ENCODE data around the gene PFN3.
A peak's percentile ranks its signal among the peaks of the same experiment; 100 is the strongest.
"Not testable (repeated sequence)": the region's sequence is repeated elsewhere in the genome, so short reads cannot be mapped to it uniquely, and the experiment has no call there.

Gene PFN3

DNA sequence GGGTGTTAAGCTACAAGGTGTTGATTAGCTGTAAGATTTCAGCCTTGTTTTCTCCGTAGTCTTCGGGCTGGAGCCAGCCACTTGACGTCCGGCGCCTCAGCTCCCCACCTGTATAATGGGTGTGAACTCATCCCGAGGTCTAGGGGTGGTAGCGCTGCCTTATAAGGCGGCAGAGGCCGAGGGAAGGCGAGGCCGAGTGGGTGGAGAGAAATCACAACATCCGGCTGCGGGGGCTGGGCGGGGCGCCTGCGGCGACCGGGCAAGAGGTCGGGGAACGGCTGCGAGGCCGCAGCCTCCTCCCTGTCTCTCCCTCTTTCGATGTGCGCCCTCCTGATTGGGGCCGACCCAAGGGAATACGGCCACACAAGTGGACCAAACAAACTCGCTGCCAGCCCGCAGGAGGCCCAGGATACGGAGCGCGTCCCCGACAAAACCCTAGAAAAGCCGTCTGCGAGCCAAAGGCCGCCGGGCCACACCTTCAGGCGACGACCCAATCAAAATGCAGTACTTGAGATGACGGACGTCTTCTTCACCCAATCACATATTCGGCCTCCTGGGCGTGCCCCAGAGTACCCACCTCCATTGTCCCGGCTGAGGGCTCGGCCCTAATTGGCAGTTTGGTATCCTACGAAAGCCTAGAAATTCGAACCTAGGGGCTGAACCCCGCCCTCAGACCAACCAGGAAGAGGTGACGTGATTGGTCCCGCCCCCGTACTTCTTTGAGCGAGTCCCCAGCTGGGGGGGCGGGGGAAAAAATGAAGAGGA lies 25.5 kb upstream of the PFN3 start:
- DNase-seq (ENCODE audit: low spot score): peak; percentile 100

DNA sequence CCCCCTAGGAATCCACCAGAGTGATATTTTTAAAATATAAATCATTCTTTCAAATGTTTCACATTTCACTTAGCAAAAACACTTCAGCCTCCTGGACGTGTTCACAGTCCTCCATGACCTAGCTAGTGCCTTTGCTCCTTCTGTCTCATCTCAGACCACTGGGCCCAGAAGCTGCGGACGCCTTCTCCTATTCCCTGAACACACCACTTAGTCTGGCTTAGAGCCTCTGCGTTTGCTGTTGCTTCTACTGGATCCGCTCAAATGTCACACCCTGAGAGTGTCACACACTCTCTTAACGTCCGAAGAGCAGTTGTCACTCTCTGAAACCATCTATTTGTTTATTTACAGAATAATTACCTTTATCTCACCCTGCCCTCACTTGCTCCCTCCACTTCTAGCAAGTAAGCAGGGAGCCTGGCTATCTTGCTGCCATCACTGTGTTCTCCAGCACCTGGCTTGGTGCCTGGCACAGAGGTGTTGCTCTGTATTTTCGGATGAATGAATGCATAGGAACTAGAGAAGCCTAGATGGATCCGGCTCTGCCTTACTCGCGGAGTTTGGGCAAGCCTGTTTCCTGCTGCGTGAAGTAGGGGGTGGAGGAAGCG lies 24.8 kb upstream of the PFN3 start:
- no peak for DNase-seq (ENCODE audit: low spot score)

DNA sequence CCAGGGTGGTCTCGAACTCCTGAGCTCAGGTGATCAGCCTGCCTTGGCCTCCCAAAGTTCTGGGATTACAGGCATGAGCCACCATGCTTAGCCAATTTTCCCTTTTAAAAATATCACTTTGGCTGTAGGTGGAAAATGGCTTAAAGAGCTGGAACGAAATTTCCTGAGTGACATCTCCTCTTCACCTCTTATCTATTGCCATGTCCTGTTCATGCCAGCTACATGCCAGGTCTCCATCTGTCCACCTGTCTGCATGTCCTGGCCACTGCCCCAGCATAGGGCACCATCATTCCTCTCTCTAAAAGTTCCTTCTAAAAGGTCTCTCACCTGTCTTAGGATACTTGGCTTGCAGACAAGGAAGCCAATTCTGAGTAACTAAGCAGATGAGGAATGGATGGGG lies 23.2 kb upstream of the PFN3 start:
- DNase-seq (ENCODE audit: low spot score): no peak

DNA sequence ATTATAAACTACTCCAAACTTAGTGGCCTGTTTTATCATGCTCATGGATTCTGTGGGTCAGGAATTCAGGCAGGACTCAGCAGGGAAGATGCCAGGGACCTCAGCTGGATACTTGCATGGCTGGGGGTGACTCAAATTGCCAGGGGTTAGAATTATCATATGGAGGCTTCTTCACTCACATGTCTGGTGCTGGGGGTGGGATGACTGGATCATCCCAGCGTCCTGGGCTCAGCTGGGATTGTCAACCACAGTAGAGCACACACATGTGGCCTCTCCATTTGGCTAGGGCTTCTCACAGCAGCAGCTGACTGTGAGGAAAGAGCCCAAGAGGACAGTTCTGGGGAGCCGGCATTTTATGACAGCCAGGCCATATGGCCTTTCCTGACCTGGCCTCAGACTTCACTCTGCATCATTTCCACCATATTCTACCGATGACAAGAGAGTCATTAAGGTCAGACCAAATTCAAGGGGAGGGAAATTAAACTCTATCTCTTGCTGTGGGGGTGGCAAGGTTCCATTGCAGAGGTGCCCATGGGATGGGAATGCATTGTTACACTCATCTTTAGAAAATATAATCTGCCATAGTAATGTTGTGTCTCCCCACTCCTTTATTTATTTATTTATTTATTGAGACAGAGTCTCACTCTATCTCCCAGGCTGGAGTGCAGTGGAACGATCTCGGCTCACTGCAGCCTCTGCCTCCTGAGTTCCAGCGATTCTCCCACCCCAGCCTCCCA lies 20.8 kb upstream of the PFN3 start:
- DNase-seq (ENCODE audit: low spot score): no peak

DNA sequence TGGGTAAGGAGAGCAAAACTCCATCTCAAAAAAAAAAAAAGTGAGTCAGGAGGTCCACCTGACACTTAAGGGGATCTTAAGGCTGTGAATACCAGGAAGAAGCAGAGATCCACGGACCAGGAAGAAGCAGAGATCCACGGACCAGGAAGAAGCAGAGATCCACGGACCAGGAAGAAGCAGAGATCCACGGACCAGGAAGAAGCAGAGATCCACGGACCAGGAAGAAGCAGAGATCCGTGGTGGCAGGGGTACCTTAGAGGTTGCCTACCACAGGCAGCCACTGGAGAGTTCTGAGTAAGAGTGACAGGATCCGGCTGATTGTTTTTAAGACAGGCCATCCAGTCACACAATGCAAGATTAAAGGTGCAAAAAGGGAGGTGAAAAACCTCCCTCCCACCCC lies 20.0 kb upstream of the PFN3 start:
- not testable (repeated sequence) for DNase-seq (ENCODE audit: low spot score)

DNA sequence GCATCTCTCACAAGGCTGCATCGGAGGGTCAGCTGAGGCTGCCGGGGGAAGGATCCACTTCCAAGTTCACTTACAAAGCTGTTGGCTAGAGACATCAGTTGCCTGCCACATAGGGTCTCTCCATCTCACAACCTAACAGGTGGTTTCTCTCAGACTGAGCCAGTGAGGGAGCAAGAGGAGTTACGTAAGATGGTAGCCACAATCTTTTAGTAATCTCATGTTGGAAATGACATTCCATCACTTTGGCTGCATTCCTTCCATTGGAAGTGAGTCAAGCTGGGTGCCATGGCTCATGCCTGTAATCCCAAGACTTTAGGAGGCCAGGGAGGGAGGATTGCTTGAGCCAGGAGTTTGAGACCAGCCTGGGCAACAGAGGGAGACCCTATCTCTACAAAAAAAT lies 18.6 kb upstream of the PFN3 start:
- peak; percentile 8 for DNase-seq (ENCODE audit: low spot score)

DNA sequence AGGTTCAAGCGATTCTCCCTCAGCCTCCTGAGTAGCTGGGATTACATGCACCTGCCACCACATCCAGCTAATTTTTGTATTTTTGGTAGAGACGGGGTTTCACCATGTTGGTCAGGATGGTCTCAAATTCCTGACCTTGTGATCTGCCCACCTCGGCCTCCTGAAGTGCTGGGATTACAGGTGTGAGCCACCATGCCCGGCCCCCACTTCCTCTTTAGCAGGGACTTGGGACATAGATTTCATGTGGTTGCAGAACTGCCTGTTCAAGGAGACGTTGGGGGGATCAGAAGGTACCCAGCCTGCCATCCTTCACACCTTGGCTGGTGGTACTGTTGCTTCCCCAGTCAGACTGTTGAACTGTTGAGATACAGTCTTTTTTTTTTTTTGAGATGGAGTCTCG lies 16.6 kb upstream of the PFN3 start:
- DNase-seq (ENCODE audit: low spot score): not testable (repeated sequence)

DNA sequence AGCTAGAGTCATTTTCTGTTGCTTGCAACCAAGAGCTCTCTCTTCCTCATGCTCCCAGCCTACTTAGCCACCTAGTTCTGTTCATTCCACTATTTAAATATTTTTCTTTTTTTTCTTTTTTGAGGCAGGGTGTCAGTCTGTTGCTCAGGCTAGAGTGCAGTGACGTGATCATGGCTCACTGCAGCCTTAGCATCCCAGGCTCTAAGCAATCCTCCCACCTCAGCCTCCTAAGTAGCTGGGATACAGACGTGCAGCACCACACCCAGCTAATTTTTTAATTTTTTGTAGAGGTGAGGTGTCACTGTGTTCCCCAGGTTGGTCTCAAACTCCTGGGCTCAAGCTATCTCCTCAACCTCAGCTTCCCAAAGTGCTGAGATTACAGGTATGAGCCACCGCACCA lies 14.0 kb upstream of the PFN3 start:
- DNase-seq (ENCODE audit: low spot score): no peak

DNA sequence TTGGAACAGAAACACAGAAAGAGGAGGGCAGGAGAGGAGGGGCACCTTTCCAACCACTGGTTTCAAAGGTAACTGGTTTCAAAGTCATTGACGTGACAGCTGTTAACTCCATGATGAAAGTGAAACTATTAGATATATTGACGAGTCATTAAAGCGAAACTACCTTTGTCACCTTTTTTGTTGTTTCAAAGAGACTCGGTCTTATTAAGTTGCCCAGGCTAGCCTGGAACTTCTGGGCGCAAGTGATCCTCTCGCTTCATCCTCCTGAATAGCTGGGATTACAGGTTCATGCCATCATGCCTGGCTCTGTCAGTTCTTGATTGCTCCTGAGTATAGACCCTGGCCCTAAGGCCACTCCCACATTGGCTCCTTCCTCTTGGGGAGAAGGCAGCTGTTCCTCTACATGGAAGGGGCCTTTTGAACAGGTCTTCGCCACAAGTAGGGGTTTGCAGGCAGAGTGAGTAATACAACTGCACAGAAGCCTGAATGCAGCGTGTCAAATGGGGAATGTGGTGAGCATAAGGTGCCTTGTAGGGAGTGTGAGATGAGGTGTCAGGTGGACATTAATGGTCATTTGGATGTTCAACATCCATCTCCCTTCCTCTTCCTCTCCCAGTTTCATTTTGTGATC lies 12.3 kb upstream of the PFN3 start:
- no peak for DNase-seq (ENCODE audit: low spot score)

DNA sequence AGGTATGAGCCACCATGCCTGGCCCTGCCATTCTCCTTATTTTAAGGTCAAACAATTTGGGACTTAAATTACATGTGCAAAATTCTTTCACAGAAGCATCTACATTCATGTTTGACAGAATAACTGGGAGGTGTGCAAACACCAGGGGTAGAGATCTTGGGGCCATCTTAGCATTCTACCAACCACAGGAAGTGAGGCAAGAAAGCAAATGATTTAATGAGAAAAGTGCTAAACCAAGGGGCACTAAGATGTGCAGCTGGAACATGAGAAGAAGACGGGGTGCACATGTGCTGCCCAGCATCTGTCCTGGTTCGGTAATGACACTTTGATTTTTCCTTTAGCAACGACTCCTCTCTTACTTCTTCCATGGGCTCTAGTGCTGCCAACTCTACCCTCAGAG lies 10.1 kb upstream of the PFN3 start:
- no peak for DNase-seq (ENCODE audit: low spot score)

DNA sequence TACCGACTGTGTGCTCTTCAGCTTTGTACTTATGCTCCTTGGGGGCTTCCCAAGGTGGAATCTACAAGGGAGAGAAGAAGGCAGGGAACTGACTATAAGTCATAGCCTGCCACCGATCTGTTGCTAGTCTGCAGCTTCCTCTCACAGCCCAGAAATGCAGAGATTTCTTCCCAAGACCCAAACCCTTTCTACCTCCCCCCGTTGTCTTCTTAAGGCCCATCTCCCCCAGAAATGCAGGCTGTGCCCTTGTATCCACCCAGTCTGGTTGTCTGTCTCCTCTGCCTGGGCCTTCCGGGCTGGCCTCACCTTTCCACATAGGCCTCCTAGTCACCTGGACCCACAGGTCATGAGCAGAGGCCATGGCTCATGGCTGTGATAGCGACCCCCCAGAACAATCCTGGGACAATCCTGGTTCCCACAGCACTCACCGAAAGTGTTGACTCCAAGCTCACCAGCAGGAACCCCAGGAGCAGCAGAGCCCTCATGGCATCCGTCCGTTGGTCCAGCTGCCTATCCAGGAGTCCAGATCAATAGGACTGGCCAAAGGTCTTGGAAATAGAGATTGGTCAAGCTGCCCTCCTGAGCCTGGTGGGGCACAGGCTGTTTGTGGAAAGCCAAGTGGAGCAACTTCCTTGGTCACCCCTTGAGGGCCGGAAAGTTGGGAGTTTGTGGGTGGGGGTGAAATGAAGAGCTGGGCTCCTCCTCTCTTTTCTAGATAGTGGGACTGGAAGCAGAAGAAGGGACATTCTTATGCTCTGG lies 8.8 kb upstream of the PFN3 start, which contains the start of gene F12:
Gene F12 (minus strand): TSS at position 522 of the 759 bp plus-strand sequence. CDS start 37 bp downstream, at position 485.
- DNase-seq (ENCODE audit: low spot score): no peak

DNA sequence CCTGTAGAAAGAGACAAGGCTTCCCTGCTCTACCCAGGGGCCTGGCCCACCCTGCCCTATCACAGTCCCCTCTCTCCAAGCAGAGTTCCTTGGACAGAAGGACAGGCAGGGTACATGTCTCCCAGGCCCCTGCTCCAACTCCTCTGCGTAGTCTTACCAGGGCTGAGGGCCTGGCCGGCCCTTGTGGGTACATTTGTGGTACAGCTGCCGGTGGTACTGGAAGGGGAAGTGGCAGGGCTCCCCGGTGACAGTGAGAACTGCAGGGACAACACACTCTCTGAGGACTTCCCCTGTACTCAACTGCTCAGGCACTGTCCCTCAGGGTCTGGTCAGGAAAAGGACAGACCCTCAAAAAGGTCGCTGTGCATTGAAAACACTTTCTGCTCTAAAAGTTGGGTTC lies 5.3 kb upstream of the PFN3 start:
- no peak for DNase-seq (ENCODE audit: low spot score)

DNA sequence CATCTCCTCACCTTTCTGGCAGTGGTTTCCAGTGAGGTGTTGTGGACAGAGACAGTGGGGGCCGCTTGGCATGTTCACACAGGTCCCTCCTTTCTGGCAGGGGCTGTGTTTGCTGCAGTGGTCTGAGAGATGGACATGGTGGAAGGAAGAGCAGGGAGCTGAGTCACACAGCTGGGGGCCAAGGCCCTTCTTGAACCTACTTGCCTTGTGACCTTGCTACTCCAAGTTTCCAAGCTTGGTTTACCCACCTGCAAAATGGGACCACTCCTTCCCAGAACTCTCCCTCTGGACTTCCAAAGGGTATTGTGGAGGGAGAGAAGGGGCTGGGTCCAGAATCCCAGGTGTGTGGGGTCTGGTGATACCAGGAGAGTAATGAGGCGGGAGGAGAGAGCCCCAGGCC lies 4.9 kb upstream of the PFN3 start:
- no peak for DNase-seq (ENCODE audit: low spot score)

DNA sequence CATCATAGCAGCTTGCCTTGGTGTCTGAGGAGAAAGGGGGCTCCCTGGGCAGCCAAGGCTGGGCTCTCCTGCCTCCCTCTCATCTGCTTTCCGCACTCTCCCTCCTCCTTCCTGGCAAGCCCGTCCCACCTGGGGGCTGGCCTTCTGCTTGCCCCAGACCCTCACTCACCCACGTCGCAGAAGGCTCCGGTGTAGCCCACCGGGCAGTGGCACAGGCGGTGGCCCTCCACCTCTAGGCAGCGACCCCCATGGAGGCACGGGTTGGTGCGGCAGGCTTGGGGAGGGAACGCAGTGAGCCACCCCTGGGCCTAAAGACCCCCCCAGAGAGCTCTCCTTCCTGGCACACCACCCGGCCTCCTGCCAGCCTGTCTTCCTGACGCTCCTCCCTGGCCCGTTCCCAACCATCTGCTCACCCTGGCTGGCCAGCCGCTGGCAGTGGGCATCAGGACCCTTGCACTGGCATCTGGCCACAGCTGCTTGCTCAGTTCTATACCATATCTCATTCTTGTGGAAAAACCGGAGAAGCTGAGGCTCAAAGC lies 4.2 kb upstream of the PFN3 start:
- no peak for DNase-seq (ENCODE audit: low spot score)

DNA sequence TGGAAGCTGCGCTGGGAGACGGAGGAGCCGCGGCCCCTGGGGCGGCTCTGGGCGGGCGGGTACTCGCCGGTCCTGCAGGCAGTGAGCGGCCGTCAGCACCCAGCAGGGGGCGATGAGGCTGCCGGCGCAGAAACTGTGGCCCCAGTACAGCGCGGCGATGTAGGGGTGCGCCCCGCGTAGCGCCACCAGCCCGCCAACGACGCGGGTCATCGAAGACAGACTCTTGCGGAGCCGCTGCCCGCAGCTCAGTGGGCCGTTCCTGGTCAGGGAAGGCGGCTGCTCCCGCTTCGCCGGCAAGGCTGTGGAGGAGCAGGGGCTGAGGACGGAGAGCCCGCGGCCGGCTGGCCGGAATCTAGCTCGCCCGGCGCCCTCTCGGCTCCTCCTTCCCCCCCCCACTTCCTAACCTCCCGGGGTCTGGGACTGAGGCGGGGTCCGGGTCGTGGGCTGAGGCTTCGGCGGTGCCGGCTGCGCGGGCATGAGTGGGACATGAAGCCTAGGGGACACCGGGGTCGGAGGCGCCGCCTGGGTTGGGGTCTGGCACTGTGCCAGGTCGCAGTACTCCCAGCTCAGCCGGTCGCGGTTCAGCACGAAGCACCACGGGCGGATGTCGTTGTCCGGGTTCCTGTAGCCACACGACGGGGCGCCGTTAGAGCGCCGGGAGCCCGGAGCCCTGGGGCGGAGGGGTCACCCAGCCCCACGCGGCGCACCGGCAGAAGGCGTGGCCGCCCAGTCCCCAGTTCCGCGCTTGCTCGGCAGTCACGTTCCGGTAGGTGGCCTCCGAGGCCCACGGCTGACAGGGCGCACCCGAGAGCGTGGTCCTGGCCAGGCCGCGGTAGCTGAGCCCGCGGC lies 3.6 kb upstream of the PFN3 start:
- peak; percentile 79 for DNase-seq (ENCODE audit: low spot score)

DNA sequence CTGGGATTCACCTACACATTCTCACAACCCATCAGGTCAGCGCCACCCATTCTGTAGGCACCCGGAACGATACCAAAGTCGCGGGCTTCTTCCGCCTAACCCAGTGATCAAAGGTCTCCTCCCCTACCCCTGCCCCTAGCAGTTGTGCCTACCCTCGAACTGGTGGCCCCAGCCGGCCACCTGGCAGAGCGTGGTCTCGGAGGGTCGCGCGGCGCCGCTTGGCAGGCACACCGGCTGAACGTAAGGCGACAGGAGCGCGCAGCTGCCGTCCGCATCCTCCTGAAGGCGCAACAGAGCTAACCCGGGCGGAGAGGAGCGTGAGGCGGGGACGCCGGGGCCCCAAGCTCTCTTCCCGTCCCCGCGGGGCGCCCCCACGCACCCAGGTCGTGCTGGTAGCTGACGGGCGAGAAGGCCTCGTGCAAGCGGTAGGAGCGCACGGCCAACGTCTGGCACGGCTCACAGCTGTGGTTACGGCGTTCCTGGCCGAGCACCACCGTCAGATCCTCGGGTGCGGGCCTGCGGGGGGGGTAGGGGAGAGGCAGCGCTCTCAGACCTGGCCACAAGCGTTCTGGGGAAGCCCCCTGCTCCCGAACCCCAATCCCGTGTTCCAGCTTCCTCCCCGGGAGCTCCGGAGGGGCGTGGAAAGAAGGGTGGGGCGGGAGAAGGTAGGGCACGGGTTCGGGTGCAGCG lies 2.8 kb upstream of the PFN3 start:
- no peak for DNase-seq (ENCODE audit: low spot score)

DNA sequence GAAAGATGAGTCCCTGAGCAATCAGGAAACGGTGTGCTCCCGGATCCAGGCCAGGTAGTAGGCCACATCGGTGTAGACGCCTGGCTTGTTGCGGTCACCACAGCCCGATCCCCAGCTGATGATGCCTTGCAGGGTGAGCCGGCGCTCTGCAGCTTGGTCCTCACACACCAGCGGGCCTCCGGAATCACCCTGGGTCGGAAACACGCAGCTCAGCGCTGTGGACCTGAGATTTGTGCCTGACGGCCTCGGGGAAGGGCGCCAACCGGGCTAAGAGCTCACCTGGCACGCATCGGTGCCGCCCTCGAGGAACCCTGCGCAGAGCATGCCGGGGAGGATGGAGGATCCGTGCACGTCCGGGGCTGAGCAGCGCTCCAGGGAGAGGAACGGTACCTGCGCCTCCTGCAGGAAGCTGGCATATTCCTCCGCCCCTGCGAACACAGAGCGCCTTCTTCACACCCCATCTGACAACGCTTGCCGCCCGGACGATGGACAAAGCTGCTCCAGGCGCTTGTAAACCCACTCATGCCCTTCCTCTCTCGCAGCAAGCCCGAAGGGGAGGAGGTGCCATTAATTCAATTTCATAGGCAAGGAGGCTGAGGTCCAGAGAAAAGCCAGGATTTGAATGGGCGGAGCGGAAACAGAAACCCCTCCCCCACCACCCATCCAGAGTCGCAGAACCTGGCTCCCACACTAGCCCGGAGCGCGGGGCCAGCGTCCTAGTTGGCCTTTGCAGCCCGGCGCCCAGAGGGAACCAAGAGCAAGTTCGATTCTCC lies 2.0 kb upstream of the PFN3 start:
- peak; percentile 89 for DNase-seq (ENCODE audit: low spot score)

DNA sequence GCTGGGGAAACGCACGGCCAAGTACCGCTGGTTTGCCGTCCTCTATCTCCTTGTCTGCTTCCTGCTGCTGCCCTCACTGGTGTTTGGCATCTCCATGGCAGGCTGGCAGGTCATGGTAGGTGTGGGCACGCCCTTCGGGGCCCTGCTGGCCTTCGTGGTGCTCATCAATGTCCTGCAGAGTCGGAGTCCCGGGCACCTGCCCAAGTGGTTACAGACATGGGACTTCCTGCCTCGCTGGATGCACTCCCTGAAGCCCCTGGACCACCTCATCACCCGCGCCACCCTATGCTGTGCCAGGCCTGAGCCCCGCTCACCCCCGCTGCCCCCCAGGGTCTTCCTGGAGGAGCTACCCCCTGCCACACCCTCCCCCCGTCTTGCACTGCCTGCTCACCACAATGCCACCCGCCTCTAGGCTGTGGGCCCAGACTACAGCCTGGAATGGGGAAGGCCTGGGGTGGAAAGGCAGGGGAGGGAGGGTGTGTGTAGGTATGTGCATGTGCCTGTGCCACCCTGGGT lies 2.5 kb downstream of the PFN3 start:
- no peak for DNase-seq (ENCODE audit: low spot score)

DNA sequence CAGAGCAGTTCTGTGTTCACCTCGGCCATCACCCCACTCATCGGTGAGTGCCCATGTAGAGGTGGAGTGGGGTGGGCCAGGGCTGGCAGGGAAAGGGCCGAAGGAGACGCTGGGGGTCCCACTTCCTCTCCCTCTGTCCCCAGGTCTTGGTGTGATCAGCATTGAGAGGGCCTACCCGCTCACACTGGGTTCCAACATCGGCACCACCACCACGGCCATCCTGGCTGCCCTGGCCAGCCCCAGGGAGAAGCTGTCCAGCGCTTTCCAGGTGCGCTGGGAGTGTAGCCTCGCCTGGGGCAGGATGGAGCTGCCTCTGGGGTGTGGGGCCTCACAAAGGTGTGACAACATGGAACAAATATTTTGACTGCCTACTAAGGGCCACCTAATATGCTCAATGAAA lies 3.7 kb downstream of the PFN3 start:
- DNase-seq (ENCODE audit: low spot score): no peak

Measured in kidney tubule cell (primary cell).